Measurements from ENCODE around the gene WSB1. TPM values are rescaled to one million over a fixed set of nuclear protein-coding genes. Genes with fewer than 3 reads are reported as not detected.

Gene WSB1
- total RNA-seq, 1 donor from 2014 or later: 299 TPM

- DNase-seq: no peak
Measured at GRCh38 chr17:27360507-27360906, 66.6 kb downstream of the WSB1 start.

GRCh38 chr17:27361695-27362094 lies 67.8 kb downstream of the WSB1 start:
- no peak for DNase-seq

DNA sequence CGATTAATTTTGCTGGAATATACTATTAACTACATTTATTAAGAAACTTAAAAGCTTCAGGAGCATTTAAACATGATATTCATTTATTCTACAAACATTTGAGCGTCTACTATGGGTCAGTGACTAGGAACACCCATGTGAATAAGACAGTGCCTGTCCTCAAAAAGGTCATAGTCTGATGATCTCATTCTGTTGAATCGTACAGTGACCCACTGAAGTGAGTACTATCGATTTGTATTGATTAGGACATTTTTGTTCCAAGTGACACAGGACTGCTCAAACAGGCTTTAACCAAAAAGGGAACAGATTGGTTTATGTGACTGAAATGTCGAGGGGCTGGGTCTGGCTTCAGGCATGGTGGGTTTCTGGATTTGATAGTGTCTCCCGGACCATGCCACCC lies 68.6 kb downstream of the WSB1 start:
- no peak for DNase-seq

DNA sequence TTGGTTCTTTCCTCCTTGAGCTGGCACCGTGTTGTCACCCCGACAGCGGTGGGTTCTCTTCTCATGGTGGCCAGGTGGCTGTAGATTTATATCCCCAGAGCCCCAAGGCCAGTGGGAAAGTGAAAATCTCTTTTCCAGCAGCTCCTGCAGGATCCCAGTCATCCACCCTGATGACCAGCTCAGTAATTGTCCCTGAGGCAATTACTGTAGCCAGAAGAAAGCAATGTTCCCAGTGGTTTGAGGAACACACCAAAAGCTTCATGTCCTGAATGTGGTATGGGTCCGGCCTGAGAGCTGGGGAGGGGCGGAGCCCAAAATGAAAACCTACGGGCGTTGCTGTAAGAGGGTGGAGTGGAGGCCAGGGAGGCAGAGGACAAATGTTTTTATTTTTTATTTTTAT lies 69.0 kb downstream of the WSB1 start:
- DNase-seq: no peak

DNA sequence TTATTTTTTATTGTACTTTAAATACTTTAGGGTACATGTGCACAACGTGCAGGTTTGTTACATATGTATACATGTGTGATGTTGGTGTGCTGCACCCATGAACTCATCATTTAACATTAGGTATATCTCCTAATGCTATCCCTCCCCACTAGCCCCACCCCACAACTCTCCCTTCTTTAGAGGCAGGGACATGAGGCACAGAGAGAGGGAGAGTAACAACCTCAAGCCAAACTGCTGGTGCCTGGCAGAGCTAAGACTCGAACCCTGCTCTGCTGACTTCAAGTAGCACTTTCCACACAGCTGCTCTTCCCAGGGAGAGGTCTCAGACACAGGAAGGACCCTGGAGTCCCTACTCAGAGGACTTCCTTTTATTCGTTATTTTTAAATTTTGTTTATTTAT lies 69.4 kb downstream of the WSB1 start:
- no peak for DNase-seq

Small RNA genes lying within 50 kb of the gene (small RNA-seq; reads per million reads assigned to genes)
- gene MIR4522: not detected

Other genes starting within 250 kb of the WSB1 start
- 15.3 TPM for gene KSR1, start 162.3 kb downstream of the WSB1 start, total RNA-seq

All from occipital lobe (tissue), 3 donors.